H9 (cell line): ENCODE measurements around the gene AKAP1. TPM values are rescaled to one million over a fixed set of nuclear protein-coding genes. Genes with fewer than 3 reads are reported as not detected.

Experiments used
- DNase-seq: peaks from one replicate; pipeline ENCODE4 v3.0.0-alpha.2; 2017
- H2AFZ ChIP-seq: one replicate; pipeline ENCODE4 v1.6.1; 2013; ENCODE audit warnings: mild to moderate bottlenecking, low read length, control low read depth, moderate library complexity
- H2AK5ac ChIP-seq: 2 replicates; pipeline ENCODE4 v1.6.1; 2013; ENCODE audit warnings: low read length, control low read depth, mixed read lengths; ENCODE audit not compliant: insufficient read length
- H2BK120ac ChIP-seq: one replicate; pipeline ENCODE4 v1.6.1; 2013; ENCODE audit warnings: low read depth, mild to moderate bottlenecking, low read length, control low read depth, inconsistent platforms; ENCODE audit not compliant: poor library complexity, severe bottlenecking
- H2BK12ac ChIP-seq: 2 replicates; pipeline ENCODE4 v1.6.1; 2013; ENCODE audit warnings: low read length, control low read depth, mixed read lengths, low read depth; ENCODE audit not compliant: insufficient read length
- H2BK15ac ChIP-seq: 2 replicates; pipeline ENCODE4 v1.6.1; 2013; ENCODE audit warnings: low read depth, low read length, control low read depth
- H2BK20ac ChIP-seq: one replicate; pipeline ENCODE4 v1.6.1; 2013; ENCODE audit warnings: low read depth, mild to moderate bottlenecking, low read length, control low read depth, inconsistent platforms; ENCODE audit not compliant: poor library complexity, severe bottlenecking
- H2BK5ac ChIP-seq: 2 replicates; pipeline ENCODE4 v1.6.1; 2013; ENCODE audit warnings: low read length, control low read depth, mixed read lengths; ENCODE audit not compliant: insufficient read length
- H3K14ac ChIP-seq: 2 replicates; pipeline ENCODE4 v1.6.1; 2013; ENCODE audit warnings: low read length, control low read depth; ENCODE audit not compliant: insufficient read depth
- H3K18ac ChIP-seq: 2 replicates; pipeline ENCODE4 v1.6.1; 2013; ENCODE audit warnings: low read depth, mild to moderate bottlenecking, mixed read lengths, low read length, control low read depth; ENCODE audit not compliant: insufficient read length
- H3K23ac ChIP-seq: 2 replicates; pipeline ENCODE4 v1.6.1; 2013; ENCODE audit warnings: low read length, control low read depth, mixed read lengths, low read depth; ENCODE audit not compliant: insufficient read length
- H3K23me2 ChIP-seq: 2 replicates; pipeline ENCODE4 v1.6.1; 2013; ENCODE audit warnings: low read depth, mild to moderate bottlenecking, mixed read lengths, low read length, control low read depth; ENCODE audit not compliant: insufficient read length, poor library complexity, severe bottlenecking
- H3K27ac ChIP-seq: 2 replicates; pipeline ENCODE4 v1.5.1; 2013; ENCODE audit warnings: low read length, control low read depth, mixed read lengths, low read depth; ENCODE audit not compliant: insufficient read length
- H3K27me3 ChIP-seq: 2 replicates; pipeline ENCODE4 v1.6.1; 2013; ENCODE audit warnings: low read length, control low read depth, inconsistent platforms; ENCODE audit not compliant: insufficient read depth
- H3K4ac ChIP-seq: 2 replicates; pipeline ENCODE4 v1.6.1; 2013; ENCODE audit warnings: low read depth, mild to moderate bottlenecking, control low read depth, inconsistent platforms, low read length, moderate library complexity
- H3K4me1 ChIP-seq: 2 replicates; pipeline ENCODE4 v1.6.1; 2013; ENCODE audit warnings: low read length, control low read depth, inconsistent platforms; ENCODE audit not compliant: insufficient read depth
- H3K4me2 ChIP-seq: 2 replicates; pipeline ENCODE4 v1.6.1; 2013; ENCODE audit warnings: low read length, control low read depth, mixed read lengths; ENCODE audit not compliant: insufficient read length, insufficient read depth
- H3K56ac ChIP-seq: 2 replicates; pipeline ENCODE4 v1.6.1; 2013; ENCODE audit warnings: low read depth, mild to moderate bottlenecking, mixed read lengths, low read length, control low read depth; ENCODE audit not compliant: insufficient read length
- H3K79me1 ChIP-seq: 2 replicates; pipeline ENCODE4 v1.6.1; 2013; ENCODE audit warnings: low read depth, mild to moderate bottlenecking, moderate library complexity, low read length, control low read depth, inconsistent platforms; ENCODE audit not compliant: insufficient read depth, poor library complexity, severe bottlenecking
- H3K79me2 ChIP-seq: 2 replicates; pipeline ENCODE4 v1.6.1; 2013; ENCODE audit warnings: low read length, control low read depth, inconsistent platforms; ENCODE audit not compliant: insufficient read depth
- H3K9ac ChIP-seq: 2 replicates; pipeline ENCODE4 v1.6.1; 2013; ENCODE audit warnings: low read length, control low read depth, mixed read lengths; ENCODE audit not compliant: insufficient read length; ENCODE audit errors: extremely low read depth
- H3K9me3 ChIP-seq: one replicate; pipeline ENCODE4 v1.6.1; 2013; ENCODE audit warnings: low read depth, low read length, inconsistent platforms; ENCODE audit not compliant: control insufficient read depth
- H3T11ph ChIP-seq: one replicate; pipeline ENCODE4 v1.6.1; 2013; ENCODE audit warnings: mild to moderate bottlenecking, low read length, control low read depth, inconsistent platforms
- H4K20me1 ChIP-seq: one replicate; pipeline ENCODE4 v1.6.1; 2013; ENCODE audit not compliant: control insufficient read depth, insufficient read length, insufficient read depth
- H4K5ac ChIP-seq: 2 replicates; pipeline ENCODE4 v1.6.1; 2013; ENCODE audit warnings: low read depth, mild to moderate bottlenecking, mixed read lengths, low read length, control low read depth; ENCODE audit not compliant: insufficient read length
- H4K8ac ChIP-seq: replicated peaks from 2 replicates; pipeline ENCODE4 v1.6.1; 2013; ENCODE audit warnings: low read length, control low read depth, mixed read lengths, low read depth; ENCODE audit not compliant: insufficient read length
- H4K91ac ChIP-seq: 2 replicates; pipeline ENCODE4 v1.6.1; 2013; ENCODE audit warnings: low read depth, mild to moderate bottlenecking, moderate library complexity, mixed read lengths, low read length, control low read depth; ENCODE audit not compliant: insufficient read length
- H3K27ac Mint-ChIP-seq, 3 experiments: 2 replicates in 2 of 3; 3 replicates in 1 of 3; pipeline ENCODE4 v1.8.0; 2020 to 2021; ENCODE audit warnings: mixed read lengths in 3 of 3, mild to moderate bottlenecking in 1 of 3, moderate library complexity in 1 of 3
- H3K27me3 Mint-ChIP-seq: 2 replicates; pipeline ENCODE4 v1.8.0; 2021; ENCODE audit warnings: low read depth, mild to moderate bottlenecking, moderate library complexity, mixed read lengths
- H3K36me3 Mint-ChIP-seq, 3 experiments: 2 replicates in 2 of 3; 3 replicates in 1 of 3; pipeline ENCODE4 v1.8.0; 2020 to 2021; ENCODE audit warnings: low read depth in 3 of 3, mixed read lengths in 3 of 3; ENCODE audit not compliant: insufficient read depth in 1 of 3
- H3K4me1 Mint-ChIP-seq, 2 experiments: 2 replicates each; pipeline ENCODE4 v1.8.0; 2020; ENCODE audit warnings: mixed read lengths in 2 of 2
- H3K4me3 Mint-ChIP-seq, 2 experiments: 2 replicates in 1 of 2; 3 replicates in 1 of 2; pipeline ENCODE4 v1.8.0; 2020 to 2021; ENCODE audit warnings: mild to moderate bottlenecking in 2 of 2, mixed read lengths in 2 of 2, moderate library complexity in 1 of 2
- H3K9me3 Mint-ChIP-seq, 2 experiments: 2 replicates in 1 of 2; 3 replicates in 1 of 2; pipeline ENCODE4 v1.8.0; 2020; ENCODE audit warnings: mild to moderate bottlenecking in 2 of 2, mixed read lengths in 2 of 2, moderate library complexity in 1 of 2
- WGBS: extraction: QIAGEN DNeasy Blood & Tissue Kit; methylation state at CpG from one replicate; pipeline ENCODE4 v1.1.7; 2013; ENCODE audit warnings: missing lambda C conversion rate, low lambda C conversion rate, mixed read lengths; ENCODE audit not compliant: insufficient read length; ENCODE audit errors: extremely low coverage; 5-methylcytosine and 5-hydroxymethylcytosine counted together
- total RNA-seq: library from RNA; stranded (reverse); gene quantifications from 2 replicates; pipeline ENCODE4 v1.2.1, GENCODE V29; 2021
- TF ChIP-seq, protein P1 (sequence below): fragments of 200-600 bp; sonication (generic); conservative IDR thresholded peaks from 3 replicates; pipeline ENCODE4 v1.8.0; 2021; ENCODE audit warnings: antibody characterized with exemption, mild to moderate bottlenecking

AKAP1 gene
- total RNA-seq, 1 experiment from 2014 or later, result 61.2 TPM

DNA sequence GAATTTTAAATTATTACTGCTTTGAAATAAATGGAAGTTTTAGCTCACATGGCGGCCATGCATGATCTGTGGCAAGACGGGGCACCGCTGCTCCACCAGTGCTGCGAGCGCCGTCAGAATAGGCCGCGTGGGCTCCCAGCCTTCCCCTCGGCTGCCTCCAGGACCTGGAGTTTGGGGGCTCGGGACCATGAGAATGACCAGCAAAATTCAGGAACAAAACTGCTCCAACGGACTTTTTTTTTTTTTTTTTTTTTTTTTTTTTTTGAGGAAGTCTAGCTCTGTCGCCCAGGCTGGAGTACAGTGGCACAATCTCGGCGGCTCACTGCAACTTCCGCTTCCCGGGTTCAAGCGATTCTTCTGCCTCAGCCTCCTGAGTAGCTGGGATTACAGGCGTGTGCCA lies 38.3 kb upstream of the AKAP1 start:
- no peak overlapping the region for H3K27ac Mint-ChIP-seq
- H3K27me3 Mint-ChIP-seq, result no peaks in the 10 kb centered on the region
- TF ChIP-seq, protein P1, sequence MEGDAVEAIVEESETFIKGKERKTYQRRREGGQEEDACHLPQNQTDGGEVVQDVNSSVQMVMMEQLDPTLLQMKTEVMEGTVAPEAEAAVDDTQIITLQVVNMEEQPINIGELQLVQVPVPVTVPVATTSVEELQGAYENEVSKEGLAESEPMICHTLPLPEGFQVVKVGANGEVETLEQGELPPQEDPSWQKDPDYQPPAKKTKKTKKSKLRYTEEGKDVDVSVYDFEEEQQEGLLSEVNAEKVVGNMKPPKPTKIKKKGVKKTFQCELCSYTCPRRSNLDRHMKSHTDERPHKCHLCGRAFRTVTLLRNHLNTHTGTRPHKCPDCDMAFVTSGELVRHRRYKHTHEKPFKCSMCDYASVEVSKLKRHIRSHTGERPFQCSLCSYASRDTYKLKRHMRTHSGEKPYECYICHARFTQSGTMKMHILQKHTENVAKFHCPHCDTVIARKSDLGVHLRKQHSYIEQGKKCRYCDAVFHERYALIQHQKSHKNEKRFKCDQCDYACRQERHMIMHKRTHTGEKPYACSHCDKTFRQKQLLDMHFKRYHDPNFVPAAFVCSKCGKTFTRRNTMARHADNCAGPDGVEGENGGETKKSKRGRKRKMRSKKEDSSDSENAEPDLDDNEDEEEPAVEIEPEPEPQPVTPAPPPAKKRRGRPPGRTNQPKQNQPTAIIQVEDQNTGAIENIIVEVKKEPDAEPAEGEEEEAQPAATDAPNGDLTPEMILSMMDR, result no peak
- H2BK5ac ChIP-seq, result no peak overlapping the region
- WGBS, result no CpG with 5 or more reads among the region's 18 CpGs
- no peak overlapping the region for H3K4ac ChIP-seq
- H3K4me3 Mint-ChIP-seq, result no peak overlapping the region
- H3K4me1 ChIP-seq, result peaks cover 2% of the 10 kb centered on the region; the same call in 1 of the 2 replicates
- H2BK12ac ChIP-seq, result no peak overlapping the region
- H2BK15ac ChIP-seq, result no peak overlapping the region
- H2AK5ac ChIP-seq, result no peak overlapping the region
- H3K9me3 ChIP-seq, result no peaks in the 10 kb centered on the region
- H3K23me2 ChIP-seq, result no peaks in the 10 kb centered on the region
- H3K27me3 ChIP-seq, result no peaks in the 10 kb centered on the region
- H2AFZ ChIP-seq, result no peak overlapping the region
- no peak overlapping the region for H3T11ph ChIP-seq
- H4K8ac ChIP-seq, result no peak overlapping the region
- H4K5ac ChIP-seq, result no peak overlapping the region
- no peak overlapping the region for H3K9ac ChIP-seq
- no peak overlapping the region for H3K56ac ChIP-seq
- no peaks in the 10 kb centered on the region for H4K20me1 ChIP-seq
- H3K14ac ChIP-seq, result no peak overlapping the region
- no peaks in the 10 kb centered on the region for H3K36me3 Mint-ChIP-seq
- H3K4me2 ChIP-seq, result no peak overlapping the region
- H3K4me1 Mint-ChIP-seq, result peaks cover 19 to 20% of the 10 kb centered on the region in 2 experiments
- no peak overlapping the region for H3K18ac ChIP-seq
- peaks cover 2 to 3% of the 10 kb centered on the region in 2 experiments; a peak in 2 of 5 replicates for H3K9me3 Mint-ChIP-seq
- H3K79me2 ChIP-seq, result no peaks in the 10 kb centered on the region
- H2BK20ac ChIP-seq, result no peak overlapping the region
- H2BK120ac ChIP-seq, result no peak overlapping the region
- H3K79me1 ChIP-seq, result no peaks in the 10 kb centered on the region
- no peak for DNase-seq
- no peak overlapping the region for H4K91ac ChIP-seq
- H3K27ac ChIP-seq, result no peak overlapping the region
- H3K23ac ChIP-seq, result no peak overlapping the region
